NCI-H524 treated with DMSO at 0.1 percent for 48 hours (cell line): ENCODE results near the gene IRF7.
"Not testable (repeated sequence)": the region's sequence is repeated elsewhere in the genome, so short reads cannot be mapped to it uniquely, and the experiment has no call there.

Experiments
- DNase-seq: peaks from one replicate; lab custom pipeline; 2025; lab: John Stamatoyannopoulos, UW

IRF7 gene

GRCh38 chr11:581342-581741 lies 34.4 kb downstream of the IRF7 start:
- no peak for DNase-seq

- no peak for DNase-seq
Measured at GRCh38 chr11:579830-580601, 35.7 kb downstream of the IRF7 start.

- DNase-seq: no peak
Measured at GRCh38 chr11:578276-579035, 37.3 kb downstream of the IRF7 start.

- no peak for DNase-seq
Measured at GRCh38 chr11:577611-577894, 38.2 kb downstream of the IRF7 start.

- no peak for DNase-seq
Measured at GRCh38 chr11:576811-577610, 38.7 kb downstream of the IRF7 start.

- DNase-seq: peak; percentile 71
Measured at GRCh38 chr11:575996-576768, 39.6 kb downstream of the IRF7 start, which contains the start of gene PHRF1. Gene PHRF1, plus strand, starts transcription at chr11:576470. Its CDS starts 5,043 bp downstream, at chr11:581513.

GRCh38 chr11:575313-575995 lies 40.3 kb downstream of the IRF7 start:
- DNase-seq: no peak

GRCh38 chr11:574632-575312 lies 41.0 kb downstream of the IRF7 start:
- DNase-seq: no peak

- not testable (repeated sequence) for DNase-seq
Measured at GRCh38 chr11:574031-574570, 41.6 kb downstream of the IRF7 start.

- no peak for DNase-seq
Measured at GRCh38 chr11:573146-573759, 42.5 kb downstream of the IRF7 start.

- no peak for DNase-seq
Measured at GRCh38 chr11:571802-572185, 44.0 kb downstream of the IRF7 start.

GRCh38 chr11:569158-569885 lies 46.4 kb downstream of the IRF7 start:
- DNase-seq: no peak

- DNase-seq: peak; percentile 53
Measured at GRCh38 chr11:568306-569157, 47.2 kb downstream of the IRF7 start.

GRCh38 chr11:567629-568292 lies 48.0 kb downstream of the IRF7 start:
- no peak for DNase-seq

GRCh38 chr11:567011-567628 lies 48.6 kb downstream of the IRF7 start:
- DNase-seq: no peak

GRCh38 chr11:565921-566509 lies 49.7 kb downstream of the IRF7 start:
- DNase-seq: no peak
